A549 (cell line): Measurements from ENCODE around the gene SLC9A9.

Experiments used
- CTCF ChIP-seq: fragments of >200 bp; sonication (Bioruptor Twin); formaldehyde crosslinking; IDR thresholded peaks from 3 replicates; pipeline ENCODE4 v1.5.1; 2016
- KDM5A ChIP-seq: fragments of 200-600 bp; sonication (generic); IDR thresholded peaks from 2 replicates; pipeline ENCODE4 v1.6.1; 2016; ENCODE audit warnings: antibody characterized with exemption, mild to moderate bottlenecking
- POLR2A ChIP-seq: IDR thresholded peaks from 2 replicates; pipeline ENCODE4 v1.6.1; 2012; ENCODE audit warnings: mild to moderate bottlenecking, low read length
- RAD21 ChIP-seq, 2 experiments: fragments of >200 bp in 1 of 2; sonication (Bioruptor Twin) in 1 of 2; formaldehyde crosslinking in 1 of 2; IDR thresholded peaks in 1 of 2; conservative IDR thresholded peaks in 1 of 2; 2 replicates in 1 of 2; 3 replicates in 1 of 2; pipeline ENCODE4 v1.6.1; 2012 to 2018; ENCODE audit warnings: inconsistent platforms in 1 of 2
- SMC3 ChIP-seq: fragments of >200 bp; sonication (Bioruptor Twin); formaldehyde crosslinking; IDR thresholded peaks from 3 replicates; pipeline ENCODE4 v1.6.1; 2018; ENCODE audit warnings: inconsistent platforms

DNA sequence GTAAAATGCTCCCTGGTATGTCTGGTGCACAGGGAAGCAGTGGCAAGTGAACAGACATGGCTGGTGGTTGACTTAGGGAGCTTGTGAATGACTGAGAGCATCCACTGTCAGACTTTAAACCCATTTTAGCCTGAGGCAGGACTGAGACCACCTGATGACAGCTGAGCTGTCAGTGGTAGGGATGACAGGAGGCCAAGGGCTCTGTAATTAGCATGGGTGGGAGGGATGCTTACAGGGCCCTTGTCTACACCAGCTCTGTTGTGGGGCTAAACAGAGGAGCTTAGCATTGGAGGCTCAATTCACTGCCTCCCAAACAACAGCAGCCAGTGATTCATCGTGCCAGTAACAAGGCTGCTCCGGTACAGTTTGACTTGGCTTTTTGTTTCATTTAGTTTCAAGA lies 559.3 kb downstream of the SLC9A9 start:
- TF ChIP-seq CTCF (no peak), SMC3 (no peak), POLR2A (no peak), KDM5A (no peak), RAD21 (conservative IDR thresholded peaks at IDR 0.05 in 1 of 2, IDR thresholded peaks at IDR 0.05 in 1 of 2) (no peak)
